WTC11 (cell line): ENCODE data around the gene PLPPR1. TPM values are rescaled to one million over a fixed set of nuclear protein-coding genes. Genes with fewer than 3 reads are reported as not detected.

Experiments
- ATAC-seq: fragments of 200-7000 bp; cut with Tn5 transposase; 2 replicates; pipeline ENCODE4 v1.10.0; 2021; ENCODE audit warnings: mild to moderate bottlenecking, moderate library complexity
- CTCF ChIA-PET: fragments of 300-600 bp; sonication (Branson Sonifier 250); formaldehyde crosslinking; loops from one replicate; lab custom pipeline; 2021; ENCODE audit warnings: antibody characterized with exemption; lab: Charles Lee
- POLR2A ChIA-PET: fragments of 350-600 bp; sonication (Branson Sonifier 250); formaldehyde crosslinking; loops from one replicate; lab custom pipeline; 2021; ENCODE audit warnings: antibody characterized with exemption; lab: Charles Lee
- DNase-seq: peaks from one replicate; pipeline ENCODE4 v3.0.0; 2021; ENCODE audit warnings: low spot score
- H3K27ac Mint-ChIP-seq: 2 replicates; pipeline ENCODE4 v1.8.0; 2021; ENCODE audit warnings: mixed read lengths
- H3K27me3 Mint-ChIP-seq: 2 replicates; pipeline ENCODE4 v1.8.0; 2021; ENCODE audit warnings: low read depth, mild to moderate bottlenecking, moderate library complexity, mixed read lengths
- H3K36me3 Mint-ChIP-seq: 2 replicates; pipeline ENCODE4 v1.8.0; 2021; ENCODE audit warnings: mixed read lengths
- H3K4me1 Mint-ChIP-seq: 2 replicates; pipeline ENCODE4 v1.8.0; 2022; ENCODE audit warnings: mixed read lengths
- H3K4me3 Mint-ChIP-seq: 2 replicates; pipeline ENCODE4 v1.8.0; 2021; ENCODE audit warnings: mild to moderate bottlenecking, moderate library complexity, mixed read lengths
- H3K9me3 Mint-ChIP-seq: 2 replicates; pipeline ENCODE4 v1.8.0; 2021; ENCODE audit warnings: mixed read lengths
- ATF1 ChIP-seq: sonication (generic); formaldehyde crosslinking; IDR thresholded peaks from 2 replicates; pipeline ENCODE4 v1.8.1; 2023; ENCODE audit warnings: mild to moderate bottlenecking, moderate library complexity, missing genetic modification reagents
- CBFB ChIP-seq: sonication (generic); formaldehyde crosslinking; IDR thresholded peaks from 2 replicates; pipeline ENCODE4 v1.8.1; 2022; ENCODE audit warnings: mild to moderate bottlenecking, low read depth, missing genetic modification reagents
- CREM ChIP-seq: sonication (generic); formaldehyde crosslinking; IDR thresholded peaks from 2 replicates; pipeline ENCODE4 v1.8.1; 2022; ENCODE audit warnings: mild to moderate bottlenecking, missing genetic modification reagents, moderate library complexity
- ELF4 ChIP-seq: sonication (generic); formaldehyde crosslinking; IDR thresholded peaks from 2 replicates; pipeline ENCODE4 v1.8.1; 2022; ENCODE audit warnings: low read depth, mild to moderate bottlenecking, moderate library complexity, missing genetic modification reagents
- ESRRA ChIP-seq: sonication (generic); formaldehyde crosslinking; IDR thresholded peaks from 2 replicates; pipeline ENCODE4 v1.8.1; 2022; ENCODE audit warnings: mild to moderate bottlenecking, missing genetic modification reagents, borderline replicate concordance
- FOXP1 ChIP-seq: sonication (generic); formaldehyde crosslinking; IDR thresholded peaks from 2 replicates; pipeline ENCODE4 v1.8.0; 2022; ENCODE audit warnings: missing genetic modification reagents, mild to moderate bottlenecking, moderate library complexity, borderline replicate concordance
- HMGA2 ChIP-seq: fragments of 250-450 bp; sonication (Bioruptor Pico); IDR thresholded peaks from 2 replicates; pipeline ENCODE4 v1.4.0; 2021; ENCODE audit warnings: mild to moderate bottlenecking, moderate library complexity
- MXD4 ChIP-seq: fragments of 250-450 bp; sonication (Bioruptor Pico); IDR thresholded peaks from 2 replicates; pipeline ENCODE4 v1.8.0; 2021; ENCODE audit warnings: mild to moderate bottlenecking, moderate library complexity, borderline replicate concordance
- NFYB ChIP-seq: sonication (generic); formaldehyde crosslinking; conservative IDR thresholded peaks from 2 replicates; pipeline ENCODE4 v1.8.0; 2022; ENCODE audit warnings: low read depth, missing genetic modification reagents
- OVOL2 ChIP-seq: fragments of 250-450 bp; sonication (Bioruptor Pico); IDR thresholded peaks from 2 replicates; pipeline ENCODE4 v1.9.0; 2021; ENCODE audit warnings: mild to moderate bottlenecking, borderline replicate concordance
- SMAD4 ChIP-seq: sonication (generic); formaldehyde crosslinking; IDR thresholded peaks from 2 replicates; pipeline ENCODE4 v1.8.0; 2022; ENCODE audit warnings: mild to moderate bottlenecking, missing genetic modification reagents
- TEAD4 ChIP-seq: sonication (generic); formaldehyde crosslinking; IDR thresholded peaks from 2 replicates; pipeline ENCODE4 v1.8.0; 2022; ENCODE audit warnings: mild to moderate bottlenecking, missing genetic modification reagents
- TP53 ChIP-seq: sonication (generic); formaldehyde crosslinking; IDR thresholded peaks from 2 replicates; pipeline ENCODE4 v1.8.1; 2023; ENCODE audit warnings: mild to moderate bottlenecking, missing genetic modification reagents
- ZNF232 ChIP-seq: sonication (generic); formaldehyde crosslinking; IDR thresholded peaks from 2 replicates; pipeline ENCODE4 v1.8.0; 2022; ENCODE audit warnings: mild to moderate bottlenecking, missing genetic modification reagents
- total RNA-seq: library from RNA; stranded (reverse); gene quantifications from 3 replicates; pipeline ENCODE4 v1.2.3, GENCODE V29; 2021
- TF ChIP-seq, protein P1 (sequence below): sonication (generic); formaldehyde crosslinking; IDR thresholded peaks from 2 replicates; pipeline ENCODE4 v1.8.1; 2022; ENCODE audit warnings: low read depth, mild to moderate bottlenecking, moderate library complexity, missing genetic modification reagents, borderline replicate concordance
- TF ChIP-seq, protein P2 (sequence below): sonication (generic); formaldehyde crosslinking; IDR thresholded peaks from 2 replicates; pipeline ENCODE4 v1.8.1; 2023; ENCODE audit warnings: mild to moderate bottlenecking, missing genetic modification reagents, moderate library complexity
- TF ChIP-seq, protein P3 (sequence below): sonication (generic); formaldehyde crosslinking; IDR thresholded peaks from 2 replicates; pipeline ENCODE4 v1.8.1; 2022; ENCODE audit warnings: mild to moderate bottlenecking, moderate library complexity, missing genetic modification reagents
- TF ChIP-seq, protein P4 (sequence below): sonication (generic); formaldehyde crosslinking; IDR thresholded peaks from 2 replicates; pipeline ENCODE4 v1.8.1; 2023; ENCODE audit warnings: mild to moderate bottlenecking, missing genetic modification reagents, moderate library complexity
- TF ChIP-seq, protein P5 (sequence below): sonication (generic); formaldehyde crosslinking; IDR thresholded peaks from 2 replicates; pipeline ENCODE4 v1.8.1; 2023; ENCODE audit warnings: mild to moderate bottlenecking, missing genetic modification reagents, borderline replicate concordance
- TF ChIP-seq, protein P6 (sequence below): sonication (generic); formaldehyde crosslinking; IDR thresholded peaks from 2 replicates; pipeline ENCODE4 v1.8.1; 2023; ENCODE audit warnings: mild to moderate bottlenecking, missing genetic modification reagents
- TF ChIP-seq, protein P7 (sequence below): fragments of 250-450 bp; sonication (Bioruptor Pico); IDR thresholded peaks from 2 replicates; pipeline ENCODE4 v1.9.0; 2021; ENCODE audit warnings: mild to moderate bottlenecking
- TF ChIP-seq, protein P8 (sequence below): sonication (generic); formaldehyde crosslinking; IDR thresholded peaks from 2 replicates; pipeline ENCODE4 v1.8.1; 2023; ENCODE audit warnings: mild to moderate bottlenecking, moderate library complexity, missing genetic modification reagents

PLPPR1 gene
- total RNA-seq, 1 experiment from 2014 or later = 1.5 TPM

DNA sequence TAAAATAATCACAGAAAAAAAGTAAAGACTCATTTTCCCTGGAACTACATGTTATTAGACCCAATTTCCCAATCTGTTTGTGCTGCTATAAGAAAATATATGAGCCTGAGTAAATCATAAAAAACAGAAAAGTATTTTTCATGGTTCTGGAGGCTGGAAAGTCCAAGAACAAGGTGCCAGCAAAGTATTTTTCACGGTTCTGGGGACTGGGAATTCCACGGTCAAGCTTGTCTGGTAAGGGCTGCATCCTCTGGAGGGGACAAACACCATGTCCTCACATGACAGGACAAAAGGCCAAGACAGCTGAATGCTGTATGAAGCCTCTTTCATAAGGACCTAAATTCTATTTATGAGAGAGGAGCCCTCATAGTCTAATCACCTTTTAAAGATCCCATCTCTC is 172.3 kb downstream of the PLPPR1 start (continued):
- TF ChIP-seq, protein P1, sequence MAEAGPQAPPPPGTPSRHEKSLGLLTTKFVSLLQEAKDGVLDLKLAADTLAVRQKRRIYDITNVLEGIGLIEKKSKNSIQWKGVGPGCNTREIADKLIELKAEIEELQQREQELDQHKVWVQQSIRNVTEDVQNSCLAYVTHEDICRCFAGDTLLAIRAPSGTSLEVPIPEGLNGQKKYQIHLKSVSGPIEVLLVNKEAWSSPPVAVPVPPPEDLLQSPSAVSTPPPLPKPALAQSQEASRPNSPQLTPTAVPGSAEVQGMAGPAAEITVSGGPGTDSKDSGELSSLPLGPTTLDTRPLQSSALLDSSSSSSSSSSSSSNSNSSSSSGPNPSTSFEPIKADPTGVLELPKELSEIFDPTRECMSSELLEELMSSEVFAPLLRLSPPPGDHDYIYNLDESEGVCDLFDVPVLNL (CRISPR knock-in tag) = no peak
- TF ChIP-seq ATF1 (CRISPR knock-in tag) = no peak
- TF ChIP-seq, protein P2, sequence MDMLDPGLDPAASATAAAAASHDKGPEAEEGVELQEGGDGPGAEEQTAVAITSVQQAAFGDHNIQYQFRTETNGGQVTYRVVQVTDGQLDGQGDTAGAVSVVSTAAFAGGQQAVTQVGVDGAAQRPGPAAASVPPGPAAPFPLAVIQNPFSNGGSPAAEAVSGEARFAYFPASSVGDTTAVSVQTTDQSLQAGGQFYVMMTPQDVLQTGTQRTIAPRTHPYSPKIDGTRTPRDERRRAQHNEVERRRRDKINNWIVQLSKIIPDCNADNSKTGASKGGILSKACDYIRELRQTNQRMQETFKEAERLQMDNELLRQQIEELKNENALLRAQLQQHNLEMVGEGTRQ (CRISPR knock-in tag) = no peak

DNA sequence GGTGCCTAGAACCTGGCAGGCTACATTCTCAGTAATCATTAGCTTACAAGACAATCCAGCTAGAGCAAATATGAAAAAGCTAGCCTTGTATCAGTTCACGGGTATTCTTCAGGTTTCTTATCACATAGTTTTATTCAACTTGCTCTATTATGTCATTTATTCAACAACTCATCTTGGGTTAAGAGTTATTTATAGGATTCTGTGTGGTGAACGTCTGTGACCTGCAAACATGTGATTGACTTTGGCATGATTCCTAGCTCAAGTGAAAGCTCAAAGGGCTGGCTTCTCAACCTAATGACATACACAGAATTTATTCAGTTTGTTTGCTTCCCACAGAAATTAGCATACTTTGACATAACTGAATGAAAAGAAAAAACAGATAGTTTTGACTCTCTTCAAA is 173.1 kb downstream of the PLPPR1 start:
- no peaks in the 10 kb centered on the region for H3K9me3 Mint-ChIP-seq
- no peak for DNase-seq
- CTCF ChIA-PET = interaction anchor here (1.1 kb wide), 1 partner anchor 83 kb away, joined by 3 read pairs; no protein-coding TSS in a partner anchor
- peaks cover 3% of the 10 kb centered on the region; the same call in 1 of the 2 replicates for H3K4me1 Mint-ChIP-seq
- no peak overlapping the region for H3K27ac Mint-ChIP-seq
- H3K36me3 Mint-ChIP-seq = no peaks in the 10 kb centered on the region
- ATAC-seq = no peak
- TF ChIP-seq, protein P3, sequence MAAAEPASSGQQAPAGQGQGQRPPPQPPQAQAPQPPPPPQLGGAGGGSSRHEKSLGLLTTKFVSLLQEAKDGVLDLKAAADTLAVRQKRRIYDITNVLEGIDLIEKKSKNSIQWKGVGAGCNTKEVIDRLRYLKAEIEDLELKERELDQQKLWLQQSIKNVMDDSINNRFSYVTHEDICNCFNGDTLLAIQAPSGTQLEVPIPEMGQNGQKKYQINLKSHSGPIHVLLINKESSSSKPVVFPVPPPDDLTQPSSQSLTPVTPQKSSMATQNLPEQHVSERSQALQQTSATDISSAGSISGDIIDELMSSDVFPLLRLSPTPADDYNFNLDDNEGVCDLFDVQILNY (CRISPR knock-in tag) = no peak
- TF ChIP-seq, protein P1 (CRISPR knock-in tag) = no peak
- TF ChIP-seq SMAD4 (CRISPR knock-in tag) (no peak), CREM (no peak), NFYB (CRISPR knock-in tag) (no peak), ESRRA (no peak), HMGA2 (CRISPR knock-in tag) (no peak), OVOL2 (CRISPR knock-in tag) (no peak), MXD4 (CRISPR knock-in tag) (no peak), FOXP1 (no peak), CBFB (CRISPR knock-in tag) (no peak), TP53 (no peak), ELF4 (no peak), ZNF232 (CRISPR knock-in tag) (no peak), TEAD4 (CRISPR knock-in tag) (no peak)
- TF ChIP-seq, protein P4, sequence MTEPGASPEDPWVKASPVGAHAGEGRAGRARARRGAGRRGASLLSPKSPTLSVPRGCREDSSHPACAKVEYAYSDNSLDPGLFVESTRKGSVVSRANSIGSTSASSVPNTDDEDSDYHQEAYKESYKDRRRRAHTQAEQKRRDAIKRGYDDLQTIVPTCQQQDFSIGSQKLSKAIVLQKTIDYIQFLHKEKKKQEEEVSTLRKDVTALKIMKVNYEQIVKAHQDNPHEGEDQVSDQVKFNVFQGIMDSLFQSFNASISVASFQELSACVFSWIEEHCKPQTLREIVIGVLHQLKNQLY (CRISPR knock-in tag) = no peak
- TF ChIP-seq, protein P5, sequence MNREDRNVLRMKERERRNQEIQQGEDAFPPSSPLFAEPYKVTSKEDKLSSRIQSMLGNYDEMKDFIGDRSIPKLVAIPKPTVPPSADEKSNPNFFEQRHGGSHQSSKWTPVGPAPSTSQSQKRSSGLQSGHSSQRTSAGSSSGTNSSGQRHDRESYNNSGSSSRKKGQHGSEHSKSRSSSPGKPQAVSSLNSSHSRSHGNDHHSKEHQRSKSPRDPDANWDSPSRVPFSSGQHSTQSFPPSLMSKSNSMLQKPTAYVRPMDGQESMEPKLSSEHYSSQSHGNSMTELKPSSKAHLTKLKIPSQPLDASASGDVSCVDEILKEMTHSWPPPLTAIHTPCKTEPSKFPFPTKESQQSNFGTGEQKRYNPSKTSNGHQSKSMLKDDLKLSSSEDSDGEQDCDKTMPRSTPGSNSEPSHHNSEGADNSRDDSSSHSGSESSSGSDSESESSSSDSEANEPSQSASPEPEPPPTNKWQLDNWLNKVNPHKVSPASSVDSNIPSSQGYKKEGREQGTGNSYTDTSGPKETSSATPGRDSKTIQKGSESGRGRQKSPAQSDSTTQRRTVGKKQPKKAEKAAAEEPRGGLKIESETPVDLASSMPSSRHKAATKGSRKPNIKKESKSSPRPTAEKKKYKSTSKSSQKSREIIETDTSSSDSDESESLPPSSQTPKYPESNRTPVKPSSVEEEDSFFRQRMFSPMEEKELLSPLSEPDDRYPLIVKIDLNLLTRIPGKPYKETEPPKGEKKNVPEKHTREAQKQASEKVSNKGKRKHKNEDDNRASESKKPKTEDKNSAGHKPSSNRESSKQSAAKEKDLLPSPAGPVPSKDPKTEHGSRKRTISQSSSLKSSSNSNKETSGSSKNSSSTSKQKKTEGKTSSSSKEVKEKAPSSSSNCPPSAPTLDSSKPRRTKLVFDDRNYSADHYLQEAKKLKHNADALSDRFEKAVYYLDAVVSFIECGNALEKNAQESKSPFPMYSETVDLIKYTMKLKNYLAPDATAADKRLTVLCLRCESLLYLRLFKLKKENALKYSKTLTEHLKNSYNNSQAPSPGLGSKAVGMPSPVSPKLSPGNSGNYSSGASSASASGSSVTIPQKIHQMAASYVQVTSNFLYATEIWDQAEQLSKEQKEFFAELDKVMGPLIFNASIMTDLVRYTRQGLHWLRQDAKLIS (CRISPR knock-in tag) = no peak
- TF ChIP-seq, protein P6, sequence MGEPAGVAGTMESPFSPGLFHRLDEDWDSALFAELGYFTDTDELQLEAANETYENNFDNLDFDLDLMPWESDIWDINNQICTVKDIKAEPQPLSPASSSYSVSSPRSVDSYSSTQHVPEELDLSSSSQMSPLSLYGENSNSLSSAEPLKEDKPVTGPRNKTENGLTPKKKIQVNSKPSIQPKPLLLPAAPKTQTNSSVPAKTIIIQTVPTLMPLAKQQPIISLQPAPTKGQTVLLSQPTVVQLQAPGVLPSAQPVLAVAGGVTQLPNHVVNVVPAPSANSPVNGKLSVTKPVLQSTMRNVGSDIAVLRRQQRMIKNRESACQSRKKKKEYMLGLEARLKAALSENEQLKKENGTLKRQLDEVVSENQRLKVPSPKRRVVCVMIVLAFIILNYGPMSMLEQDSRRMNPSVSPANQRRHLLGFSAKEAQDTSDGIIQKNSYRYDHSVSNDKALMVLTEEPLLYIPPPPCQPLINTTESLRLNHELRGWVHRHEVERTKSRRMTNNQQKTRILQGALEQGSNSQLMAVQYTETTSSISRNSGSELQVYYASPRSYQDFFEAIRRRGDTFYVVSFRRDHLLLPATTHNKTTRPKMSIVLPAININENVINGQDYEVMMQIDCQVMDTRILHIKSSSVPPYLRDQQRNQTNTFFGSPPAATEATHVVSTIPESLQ (CRISPR knock-in tag) = no peak
- TF ChIP-seq, protein P7, sequence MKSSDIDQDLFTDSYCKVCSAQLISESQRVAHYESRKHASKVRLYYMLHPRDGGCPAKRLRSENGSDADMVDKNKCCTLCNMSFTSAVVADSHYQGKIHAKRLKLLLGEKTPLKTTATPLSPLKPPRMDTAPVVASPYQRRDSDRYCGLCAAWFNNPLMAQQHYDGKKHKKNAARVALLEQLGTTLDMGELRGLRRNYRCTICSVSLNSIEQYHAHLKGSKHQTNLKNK (CRISPR knock-in tag) = no peak
- TF ChIP-seq, protein P8, sequence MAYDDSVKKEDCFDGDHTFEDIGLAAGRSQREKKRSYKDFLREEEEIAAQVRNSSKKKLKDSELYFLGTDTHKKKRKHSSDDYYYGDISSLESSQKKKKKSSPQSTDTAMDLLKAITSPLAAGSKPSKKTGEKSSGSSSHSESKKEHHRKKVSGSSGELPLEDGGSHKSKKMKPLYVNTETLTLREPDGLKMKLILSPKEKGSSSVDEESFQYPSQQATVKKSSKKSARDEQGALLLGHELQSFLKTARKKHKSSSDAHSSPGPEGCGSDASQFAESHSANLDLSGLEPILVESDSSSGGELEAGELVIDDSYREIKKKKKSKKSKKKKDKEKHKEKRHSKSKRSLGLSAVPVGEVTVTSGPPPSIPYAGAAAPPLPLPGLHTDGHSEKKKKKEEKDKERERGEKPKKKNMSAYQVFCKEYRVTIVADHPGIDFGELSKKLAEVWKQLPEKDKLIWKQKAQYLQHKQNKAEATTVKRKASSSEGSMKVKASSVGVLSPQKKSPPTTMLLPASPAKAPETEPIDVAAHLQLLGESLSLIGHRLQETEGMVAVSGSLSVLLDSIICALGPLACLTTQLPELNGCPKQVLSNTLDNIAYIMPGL (CRISPR knock-in tag) = no peak
- H3K4me3 Mint-ChIP-seq = no peak overlapping the region
- H3K27me3 Mint-ChIP-seq = no peaks in the 10 kb centered on the region; the same call in 1 of the 2 replicates
- POLR2A ChIA-PET = no interaction called here
